ENCODE measurements around the gene EFCAB8.
"Not testable (repeated sequence)": the region's sequence is repeated elsewhere in the genome, so short reads cannot be mapped to it uniquely, and the experiment has no call there.

The EFCAB8 gene

DNA sequence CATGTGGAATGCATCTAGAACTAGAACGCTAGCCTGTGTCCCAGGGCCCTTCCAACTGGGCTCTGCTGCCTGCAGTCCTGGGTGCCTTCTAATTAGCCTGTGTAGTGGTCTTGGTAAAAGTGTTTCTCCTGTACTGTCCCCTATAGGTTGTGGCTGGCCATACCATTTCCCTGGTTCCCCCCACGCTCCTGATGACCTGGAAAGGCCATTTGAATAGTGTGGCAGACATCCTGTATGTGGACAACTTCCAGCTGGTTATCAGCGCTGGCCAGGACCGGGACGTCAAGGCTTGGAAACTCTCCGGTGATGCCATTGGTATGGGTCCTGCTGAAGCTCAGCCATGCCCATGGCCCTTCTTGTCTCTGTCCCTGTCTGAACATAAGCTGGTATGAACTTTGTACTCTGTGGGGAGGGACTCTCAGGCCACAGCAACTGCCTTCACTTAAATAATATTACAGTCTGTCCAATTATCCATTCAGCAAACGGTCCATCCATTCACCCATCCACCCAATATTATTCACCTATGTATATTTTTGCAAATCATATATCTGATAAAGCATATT lies 84.8 kb downstream of the EFCAB8 start:
- DNase-seq (ENCODE audit: low read depth in 3 of 3, low spot score in 1 of 3): no peak

DNA sequence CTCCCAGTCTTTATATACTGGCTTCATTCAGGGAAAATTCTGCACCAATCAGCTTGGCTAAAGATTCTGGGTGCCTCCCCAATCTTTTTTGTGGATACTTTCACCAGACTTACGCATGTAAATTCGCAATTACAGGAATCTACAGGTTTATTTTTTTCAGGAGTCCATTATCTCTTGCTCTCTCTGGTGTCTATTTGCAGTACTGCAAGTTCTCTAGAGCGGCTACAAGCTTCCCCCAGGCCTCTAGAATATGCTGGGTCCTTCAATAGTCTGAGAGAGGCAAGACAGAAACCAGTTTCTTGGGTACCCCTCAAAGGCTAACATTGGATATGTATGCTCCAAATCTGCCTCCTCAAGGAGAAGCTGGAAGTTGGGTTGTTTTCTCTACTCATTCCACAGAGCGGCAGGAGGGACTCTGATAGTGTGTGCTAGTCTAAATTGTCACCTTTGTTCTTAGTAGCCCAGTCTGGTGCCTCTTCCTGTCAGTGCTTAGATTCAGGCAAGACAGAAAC lies 87.0 kb downstream of the EFCAB8 start:
- DNase-seq (ENCODE audit: low read depth in 3 of 3, low spot score in 1 of 3): no peak

DNA sequence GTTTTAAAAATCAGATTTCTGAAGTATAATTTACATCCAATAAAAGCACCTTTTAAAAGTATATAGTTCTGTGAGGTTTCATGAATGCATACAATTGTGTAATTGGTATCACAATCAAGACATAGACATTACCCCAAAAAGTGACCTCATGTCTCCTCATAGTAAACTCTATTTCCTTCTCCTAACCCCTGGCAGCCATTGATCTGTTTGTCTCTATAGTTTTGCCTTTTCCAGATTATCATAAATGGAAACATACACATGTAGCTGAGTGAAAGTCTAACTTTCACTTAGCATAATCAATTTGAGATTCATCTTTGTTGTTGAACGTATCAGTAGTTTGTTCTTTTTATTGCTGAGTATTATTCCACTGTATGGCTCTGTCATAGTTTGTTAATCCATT lies 87.9 kb downstream of the EFCAB8 start:
- no peak for DNase-seq (ENCODE audit: low read depth in 3 of 3, low spot score in 1 of 3)

DNA sequence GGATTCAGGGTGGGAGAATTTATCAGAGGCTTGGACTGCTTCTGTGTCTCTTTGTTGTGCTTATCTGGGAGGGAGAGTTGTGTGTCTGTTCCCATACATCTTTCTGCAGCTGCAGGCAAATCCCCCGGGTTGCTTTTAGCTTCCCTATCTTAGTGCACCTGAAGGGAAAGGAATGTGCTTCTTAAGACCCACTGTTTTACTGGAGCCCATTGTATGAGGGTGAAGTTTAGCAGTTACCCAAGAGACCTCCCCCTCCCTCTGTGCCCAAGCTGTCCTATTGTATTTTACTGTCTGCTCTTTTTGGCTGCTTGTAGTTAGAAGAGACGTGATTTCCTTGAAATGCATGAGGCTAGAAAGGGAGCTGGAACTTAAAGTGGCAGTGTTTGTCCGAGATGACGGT lies 91.8 kb downstream of the EFCAB8 start:
- DNase-seq (ENCODE audit: low read depth in 3 of 3, low spot score in 1 of 3): not testable (repeated sequence)

DNA sequence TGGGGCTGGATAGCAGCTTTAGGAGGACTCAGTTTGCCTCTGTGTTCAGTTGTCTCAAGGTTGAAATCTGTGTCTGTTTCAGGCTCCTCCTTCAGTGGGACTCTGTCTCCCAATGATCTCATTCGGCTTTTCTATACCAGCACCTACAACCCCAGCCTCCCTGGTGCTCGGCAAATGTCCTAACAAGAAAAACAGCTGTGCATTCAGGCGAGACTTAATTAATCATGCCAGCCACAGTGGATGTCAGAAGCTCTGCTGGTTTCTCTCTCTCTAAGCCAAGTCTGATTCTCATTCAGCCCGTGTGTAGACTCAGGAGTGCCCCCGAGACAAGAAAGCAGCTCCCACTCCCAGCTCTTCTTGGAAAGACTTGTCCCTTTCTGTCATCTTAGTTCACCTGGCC lies 98.7 kb downstream of the EFCAB8 start:
- no peak for DNase-seq (ENCODE audit: low read depth in 3 of 3, low spot score in 1 of 3)

DNA sequence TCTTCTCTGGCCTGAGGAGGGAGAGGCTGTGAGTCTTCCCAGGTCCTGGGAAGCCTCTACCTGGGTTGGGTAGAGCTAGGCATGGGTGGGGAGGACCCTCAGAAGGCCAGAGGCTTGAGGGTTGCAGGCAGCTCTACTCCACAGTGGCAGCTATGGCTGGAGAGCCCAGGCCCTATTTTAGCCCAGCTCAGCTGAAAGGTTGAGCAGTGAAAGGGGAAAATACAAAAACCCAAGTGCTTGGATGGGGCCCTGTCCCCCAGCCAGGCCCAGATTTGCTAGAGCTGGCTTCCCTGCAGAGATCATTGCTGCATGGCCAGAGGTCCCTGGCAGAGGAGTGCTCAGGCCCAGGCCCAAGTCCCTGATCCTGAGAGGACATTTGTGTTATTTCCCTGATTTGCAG lies 99.9 kb downstream of the EFCAB8 start:
- DNase-seq (ENCODE audit: low read depth in 3 of 3, low spot score in 1 of 3): no peak

DNA sequence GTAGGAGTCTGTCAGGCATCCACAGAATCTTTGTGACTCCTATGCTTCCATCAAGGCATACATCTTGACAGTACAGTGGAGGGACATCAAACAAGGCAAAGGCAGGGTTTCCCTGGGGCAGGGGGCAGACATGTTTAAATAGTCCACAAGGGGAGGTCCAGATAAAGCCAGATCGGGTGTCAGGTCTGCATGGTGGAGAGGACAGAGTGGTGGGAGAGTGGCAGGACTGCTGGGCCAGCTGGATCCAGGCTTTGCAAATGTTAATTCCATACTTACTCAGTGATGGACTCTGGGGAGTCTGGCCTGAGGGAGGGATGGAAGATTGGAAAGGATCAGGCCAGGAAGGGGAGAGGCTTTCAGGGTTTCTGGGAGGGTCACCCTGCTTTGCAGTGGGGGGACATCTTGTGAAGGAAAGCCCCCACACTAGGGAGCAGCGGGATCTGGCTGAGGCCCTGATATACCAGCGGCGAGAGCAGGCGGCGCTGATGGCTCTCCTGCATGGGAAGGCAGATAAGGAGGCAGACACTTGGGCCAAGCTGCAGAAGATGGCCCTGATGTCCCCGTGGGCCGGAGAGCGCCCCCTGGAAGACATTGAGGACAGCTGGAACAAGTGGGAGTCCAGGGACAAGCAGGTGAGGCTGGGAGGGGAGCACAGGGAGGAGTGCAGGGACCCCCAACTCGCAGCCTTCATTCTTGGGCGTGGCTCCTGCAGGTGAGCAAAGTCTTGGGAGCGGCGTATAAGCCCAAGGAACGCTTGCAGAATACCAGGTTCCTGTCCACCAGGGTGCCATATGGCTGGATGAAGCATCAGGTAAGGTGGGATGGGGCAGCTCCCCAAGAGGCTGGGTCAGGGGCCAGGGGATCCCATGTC lies 100.9 kb downstream of the EFCAB8 start:
- no peak for DNase-seq (ENCODE audit: low read depth in 3 of 3, low spot score in 1 of 3)

DNA sequence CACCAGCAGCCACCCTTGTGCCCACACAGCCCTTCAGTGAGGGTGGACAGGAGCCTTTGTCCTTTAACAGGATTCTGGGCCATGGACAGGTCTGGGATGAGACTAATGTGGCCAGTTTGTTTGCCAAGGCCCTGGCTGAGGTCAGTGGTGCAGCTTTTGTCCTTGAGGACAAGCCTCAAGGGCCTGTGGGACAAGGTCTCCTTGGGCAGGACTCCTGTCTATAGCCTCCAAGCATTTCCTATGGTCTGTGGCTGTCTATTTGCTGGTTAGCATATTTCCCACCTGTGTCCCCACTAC lies 101.4 kb downstream of the EFCAB8 start:
- DNase-seq (ENCODE audit: low read depth in 3 of 3, low spot score in 1 of 3): no peak

DNA sequence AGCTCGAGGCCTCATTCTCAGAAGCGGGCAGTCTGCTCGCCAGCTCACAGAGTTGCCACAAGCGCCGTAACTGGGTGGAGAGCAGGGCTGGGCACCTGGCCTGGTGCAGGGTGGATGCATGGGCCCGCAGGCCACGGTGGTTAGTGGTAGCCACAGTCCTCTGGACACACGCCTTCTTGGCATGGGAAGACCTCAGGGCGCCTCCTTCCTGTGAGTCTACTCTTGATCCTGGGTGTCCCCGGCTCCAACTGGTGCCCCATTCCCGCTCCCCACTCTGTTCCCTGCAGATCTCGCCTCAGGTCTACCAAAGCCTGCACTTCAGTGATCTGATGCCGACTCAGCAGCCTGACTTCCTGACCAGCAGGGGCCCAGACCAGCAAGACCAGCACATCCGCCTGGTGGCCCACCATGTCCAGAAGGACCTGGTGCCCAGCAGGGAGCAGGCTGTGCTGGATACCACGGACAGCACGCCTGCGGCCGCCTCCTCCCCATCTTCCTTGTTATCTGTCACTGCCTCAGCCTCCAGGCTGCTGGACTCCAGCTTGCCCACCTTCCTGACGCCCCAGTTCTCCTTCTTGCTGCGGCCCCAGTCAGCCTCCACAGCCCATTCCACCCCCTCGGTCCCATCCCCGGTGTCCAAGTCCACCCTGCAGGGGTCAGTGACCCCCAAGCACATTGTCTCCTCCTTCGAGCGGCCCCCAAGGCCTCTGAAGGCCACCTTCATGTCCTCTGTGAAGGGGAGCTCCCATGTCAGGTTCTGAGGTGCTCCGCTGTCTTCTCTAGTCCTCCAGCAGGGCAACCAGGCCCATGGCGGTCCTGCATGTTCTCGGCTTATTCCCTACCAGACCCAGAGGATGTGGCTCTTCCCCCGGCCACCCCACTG lies 102.4 kb downstream of the EFCAB8 start:
- DNase-seq (ENCODE audit: low read depth in 3 of 3, low spot score in 1 of 3): no peak

DNA sequence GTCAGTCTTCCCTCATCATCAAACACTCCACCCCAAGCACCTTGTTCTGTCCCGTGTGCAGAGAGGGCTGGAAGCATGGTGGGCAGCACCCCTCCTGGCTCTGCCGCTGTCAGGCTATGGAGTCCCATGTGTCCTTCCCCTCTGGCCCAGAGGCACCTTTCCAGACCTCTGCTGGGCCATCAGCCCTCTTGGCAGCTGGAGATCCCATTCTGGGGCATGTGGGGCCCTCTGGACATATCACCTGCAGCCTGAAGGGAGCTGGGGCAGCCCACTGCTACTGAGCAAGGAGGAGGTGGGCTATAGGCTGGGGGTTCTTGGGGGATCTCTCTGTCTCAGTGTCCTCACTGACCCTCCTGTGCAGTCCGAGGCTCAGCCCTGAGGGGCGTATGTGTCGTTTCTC lies 103.3 kb downstream of the EFCAB8 start:
- DNase-seq (ENCODE audit: low read depth in 3 of 3, low spot score in 1 of 3): no peak

DNA sequence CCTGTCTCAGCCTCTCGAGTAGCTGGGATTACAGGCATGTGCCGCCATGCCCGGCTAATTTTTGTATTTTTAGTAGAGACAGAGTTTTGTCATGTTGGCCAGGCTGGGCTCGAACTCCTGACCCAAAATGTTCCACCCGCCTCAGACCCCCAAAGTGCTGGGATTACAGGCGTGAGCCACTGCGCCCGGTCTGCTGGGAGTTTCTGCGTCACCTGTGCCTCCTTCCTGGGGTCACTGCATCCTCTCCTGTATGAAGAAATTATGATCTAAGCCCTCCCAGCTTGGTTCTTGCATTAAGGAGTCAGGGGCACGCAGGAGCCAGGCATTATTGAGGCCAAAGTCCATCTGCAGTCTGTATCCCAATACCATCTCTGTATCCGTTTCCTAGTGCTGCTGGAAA lies 103.9 kb downstream of the EFCAB8 start:
- not testable (repeated sequence) for DNase-seq (ENCODE audit: low read depth in 3 of 3, low spot score in 1 of 3)

DNA sequence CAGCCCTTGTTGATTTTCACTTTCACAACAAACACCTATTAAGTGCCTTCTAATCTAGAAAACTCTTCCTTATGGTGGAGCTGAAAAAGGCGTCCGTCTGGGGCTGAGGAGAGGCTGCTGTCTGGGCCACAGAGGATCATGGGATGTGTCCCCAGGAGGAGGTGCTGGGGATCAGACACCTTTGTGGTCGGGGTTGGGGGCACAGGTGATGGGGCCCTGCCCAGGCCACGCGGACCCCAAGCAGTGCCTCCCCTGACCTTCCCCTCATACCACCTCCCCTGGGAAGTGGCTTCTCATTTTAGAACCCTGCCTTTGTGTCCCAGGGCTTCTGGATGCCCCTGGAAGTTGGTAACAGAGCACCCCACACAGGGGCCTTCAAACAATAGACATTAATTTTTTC lies 104.5 kb downstream of the EFCAB8 start:
- no peak for DNase-seq (ENCODE audit: low read depth in 3 of 3, low spot score in 1 of 3)

DNA sequence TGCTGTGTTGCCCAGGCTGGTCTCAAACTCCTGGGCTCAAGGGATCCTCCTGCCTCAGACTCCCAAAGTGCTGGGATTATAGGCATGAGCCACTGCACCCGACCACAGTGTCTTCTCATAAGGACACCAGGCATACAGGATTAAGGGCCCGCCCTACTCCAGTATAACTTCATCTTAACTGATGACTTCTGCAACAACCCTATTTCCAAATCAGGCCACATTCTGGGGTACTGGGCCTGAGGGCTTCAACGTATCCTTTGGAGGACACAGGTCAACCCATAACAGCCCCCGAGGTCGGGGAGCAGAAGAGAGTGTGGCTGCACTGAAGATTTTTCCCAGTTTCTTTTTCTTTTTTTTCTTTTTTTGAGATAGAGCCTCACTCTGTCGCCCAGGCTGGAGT lies 105.9 kb downstream of the EFCAB8 start:
- no peak for DNase-seq (ENCODE audit: low read depth in 3 of 3, low spot score in 1 of 3)

DNA sequence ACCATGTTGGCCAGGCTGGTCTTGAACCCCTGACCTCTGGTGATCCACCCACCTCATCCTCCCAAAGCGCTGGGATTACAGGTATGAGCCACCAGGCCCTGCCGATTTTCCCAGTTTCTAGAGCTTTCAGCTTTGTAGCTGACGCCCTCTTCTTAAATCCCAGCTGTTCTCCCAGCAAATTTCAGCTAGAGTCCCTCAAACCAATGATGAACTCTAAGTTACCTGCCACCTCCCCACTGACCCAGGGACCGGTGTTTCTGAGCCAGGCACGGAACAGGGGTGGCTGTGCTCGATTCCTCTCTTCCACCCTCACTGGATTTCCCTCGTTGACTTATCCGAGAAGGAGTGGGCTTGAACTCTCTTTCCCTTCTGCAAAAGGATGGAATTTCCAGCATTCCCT lies 106.4 kb downstream of the EFCAB8 start:
- no peak for DNase-seq (ENCODE audit: low read depth in 3 of 3, low spot score in 1 of 3)

DNA sequence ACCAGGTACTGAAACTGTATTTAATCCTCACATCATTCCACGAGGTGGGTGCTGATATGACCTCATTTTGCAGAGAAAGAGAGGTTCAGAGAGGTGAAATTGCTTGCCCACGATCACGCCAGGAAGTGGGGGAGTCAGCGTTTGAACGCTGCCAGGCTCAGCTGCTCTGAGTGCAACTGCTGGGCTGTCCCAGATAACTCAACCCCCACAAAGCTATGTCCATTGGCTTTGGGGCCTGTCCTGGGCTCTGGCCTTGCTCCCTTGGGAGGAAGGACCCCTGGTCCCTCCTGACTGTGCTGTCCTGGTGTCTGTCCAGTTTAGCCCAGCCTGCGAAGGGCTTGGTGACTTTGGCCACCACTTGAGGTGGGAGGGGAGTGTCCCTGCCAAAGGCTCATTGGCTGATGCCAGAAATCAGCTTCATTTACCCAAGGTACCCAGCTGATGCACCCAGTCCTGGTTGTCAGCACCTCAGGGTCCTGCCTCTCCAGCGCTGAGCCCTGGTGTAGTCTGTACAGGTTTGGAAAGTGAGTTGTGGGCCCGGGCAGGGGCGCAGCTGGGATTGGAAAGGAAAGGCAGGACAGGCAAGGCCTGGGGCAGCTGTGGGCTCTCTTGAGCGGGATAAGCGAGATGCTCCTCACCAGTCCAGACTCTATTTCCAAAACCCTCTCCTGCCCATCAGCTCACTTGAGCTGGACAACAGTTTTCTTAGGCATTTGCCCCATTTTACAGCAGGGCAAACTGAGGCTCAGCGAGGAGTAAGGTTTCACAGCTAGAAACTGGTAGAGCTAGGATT lies 107.1 kb downstream of the EFCAB8 start:
- no peak for DNase-seq (ENCODE audit: low read depth in 3 of 3, low spot score in 1 of 3)

DNA sequence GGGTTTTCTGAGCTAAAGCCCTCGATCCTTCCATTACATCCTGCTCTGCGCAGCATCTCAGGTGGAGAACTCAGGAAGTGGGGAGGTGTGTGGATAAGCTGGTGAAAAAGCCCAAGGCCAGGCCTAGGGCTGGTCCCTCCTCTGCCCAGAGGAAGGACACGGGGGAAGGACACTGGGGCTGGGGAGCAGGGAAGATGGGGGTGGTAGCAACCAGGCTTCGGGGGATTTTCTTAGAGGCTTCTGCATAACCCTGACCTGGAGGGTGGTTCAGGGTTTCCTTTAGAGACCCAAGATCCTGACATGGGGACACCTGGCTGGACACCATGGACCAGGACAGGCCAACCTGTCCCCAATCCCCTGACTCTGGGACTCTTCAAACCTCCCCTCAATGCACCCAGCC lies 107.7 kb downstream of the EFCAB8 start:
- DNase-seq (ENCODE audit: low read depth in 3 of 3, low spot score in 1 of 3): no peak

DNA sequence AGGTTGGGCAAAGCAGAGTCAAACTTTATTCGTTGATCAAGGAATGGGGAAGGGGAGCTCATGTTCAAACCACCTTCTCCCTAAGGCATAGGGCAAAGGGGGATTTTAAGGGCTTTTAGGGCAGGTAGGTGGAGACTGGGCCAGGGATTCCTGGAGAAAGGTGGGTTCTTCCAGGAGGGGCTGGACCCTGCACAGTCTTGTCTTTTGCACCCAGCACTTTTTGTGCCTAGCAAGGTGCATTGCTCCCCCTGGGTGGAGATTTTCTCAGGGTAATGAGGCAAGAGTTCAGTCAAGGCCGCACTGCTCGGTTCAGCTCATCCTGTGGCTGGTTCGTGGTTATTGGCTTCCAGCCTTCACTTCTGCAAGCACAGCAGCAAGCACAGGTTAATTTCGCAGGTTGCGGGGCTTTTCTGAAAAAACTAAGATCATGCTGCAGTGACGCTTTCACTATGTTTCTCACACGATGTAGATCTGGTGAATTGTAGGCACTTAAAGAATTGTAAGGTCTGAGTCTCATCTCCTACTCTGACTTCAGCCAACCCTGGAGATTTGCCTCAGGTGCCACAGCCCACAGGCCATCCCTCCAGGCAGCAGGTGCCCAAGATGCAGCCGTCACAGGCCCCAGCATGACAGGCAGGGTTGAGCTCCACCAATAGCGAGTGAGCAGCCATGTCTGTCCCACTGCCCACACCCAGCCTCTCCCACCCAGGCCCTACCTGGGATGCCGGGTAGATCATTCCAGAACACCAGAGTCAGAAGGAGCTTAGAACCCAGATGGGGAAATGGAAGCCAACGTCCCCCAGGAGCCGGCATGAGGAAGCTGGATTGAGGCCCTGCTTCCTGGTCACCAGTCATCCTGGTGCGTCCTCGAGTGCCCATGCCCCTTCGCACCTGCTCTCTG lies 108.4 kb downstream of the EFCAB8 start:
- DNase-seq (ENCODE audit: low read depth in 3 of 3, low spot score in 1 of 3): no peak

DNA sequence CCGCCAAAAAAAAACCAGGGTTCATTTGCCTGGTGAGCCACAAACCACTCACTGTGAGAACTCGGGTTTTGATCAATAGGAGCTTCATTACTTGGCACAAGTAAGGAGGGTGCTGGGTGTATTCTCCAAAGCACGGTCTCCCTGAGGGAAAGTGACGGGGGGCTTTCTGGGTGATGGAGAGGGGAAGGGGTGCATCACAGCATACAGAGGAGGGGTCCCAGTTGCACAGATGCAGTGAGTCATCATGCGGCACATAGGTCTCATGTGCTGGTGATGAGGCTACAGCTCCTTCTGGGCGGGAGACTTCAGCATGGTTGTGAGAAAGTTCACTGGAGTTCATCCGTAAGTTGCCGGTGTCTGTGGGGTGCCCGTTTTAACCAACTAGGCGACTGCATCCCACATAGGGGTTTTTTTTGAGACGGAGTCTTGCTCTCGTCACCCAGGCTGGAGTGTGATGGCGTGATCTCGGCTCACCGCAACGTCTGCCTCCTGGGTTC lies 109.3 kb downstream of the EFCAB8 start:
- no peak for DNase-seq (ENCODE audit: low read depth in 3 of 3, low spot score in 1 of 3)

DNA sequence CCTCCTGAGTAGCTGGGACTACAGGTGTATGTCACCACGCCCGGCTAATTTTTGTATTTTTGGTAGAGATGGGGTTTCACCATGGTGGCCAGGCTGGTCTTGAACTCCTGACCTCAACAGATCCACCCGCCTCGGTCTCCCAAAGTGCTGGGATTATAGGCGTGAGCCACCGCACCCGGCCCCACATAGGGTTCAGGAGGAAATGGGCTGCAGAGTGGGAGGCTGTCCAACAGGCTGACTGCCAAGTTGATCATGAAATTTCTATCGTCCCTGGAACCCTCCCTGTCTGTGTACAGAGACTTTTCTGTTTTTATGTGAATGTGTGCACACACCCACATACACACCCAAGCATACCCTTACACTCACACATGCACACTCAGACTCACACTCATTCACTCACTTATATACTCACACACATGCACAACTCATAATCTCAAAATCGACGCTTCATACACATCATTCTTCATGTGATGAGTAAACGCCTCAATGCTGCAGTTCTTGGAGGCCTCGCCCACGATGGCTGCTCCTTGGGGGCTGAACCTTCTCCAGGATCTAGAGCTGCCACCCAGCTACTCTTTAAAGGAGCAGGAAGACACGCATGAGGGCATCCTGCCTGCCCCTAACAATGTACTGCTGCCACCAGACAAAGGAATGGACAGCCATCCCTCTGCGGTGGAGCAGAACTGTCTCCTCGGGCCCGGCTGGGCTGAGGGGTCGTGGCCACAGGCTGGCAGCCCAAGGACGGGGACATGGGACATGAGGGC lies 109.9 kb downstream of the EFCAB8 start:
- no peak for DNase-seq (ENCODE audit: low read depth in 3 of 3, low spot score in 1 of 3)

Data from stimulated activated CD4-positive, alpha-beta T cell treated with anti-CD3 and anti-CD28 coated beads, TNF-alpha, amount 100 ng/mL, for 1 hour (primary cell).